ENCODE data around the gene GTSE1. TPM values are rescaled to one million over a fixed set of nuclear protein-coding genes. Genes with fewer than 3 reads are reported as not detected.

The GTSE1 gene
- total and polyA plus RNA-seq, 2 donors (not counting 1 experiment from before 2014, with no cell fraction given), result 0.17 to 0.39 TPM

DNA sequence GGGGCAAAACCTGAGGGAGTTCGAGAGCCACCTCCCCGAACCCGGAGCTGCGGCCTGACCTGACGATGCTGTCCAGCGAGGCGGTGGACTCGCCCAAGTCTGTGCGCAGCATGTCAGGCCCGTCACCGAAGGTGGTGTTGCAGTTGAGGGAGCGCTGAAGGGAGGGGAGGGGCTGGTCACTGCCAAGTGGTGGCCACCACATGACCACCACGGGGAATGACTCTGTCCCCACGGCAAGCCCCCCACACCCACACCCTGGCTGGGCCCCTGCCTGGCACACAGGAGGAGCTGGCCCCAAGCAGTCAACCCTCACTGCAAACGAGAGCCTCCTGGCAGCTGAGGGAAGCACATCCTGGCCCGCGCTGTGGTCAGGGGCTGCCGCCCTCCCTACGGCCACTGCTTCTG is 69.7 kb downstream of the GTSE1 start:
- Histone ChIP-seq H3K9me3 (ENCODE audit: control extremely low read depth in 1 of 3, control insufficient read depth in 2 of 3, insufficient read depth in 1 of 3, low read length in 2 of 3) (peaks cover 0 to 3% (median 0%) of the 10 kb centered on the region in 3 donors), H3K4me2 (replicated peaks; ENCODE audit: low read depth, low read length, poor library complexity, severe bottlenecking) (no peak overlapping the region), H3K27ac (ENCODE audit: low read length in 2 of 2) (no peak overlapping the region), H3K79me2 (ENCODE audit: control insufficient read depth, insufficient read depth, low read length) (no peaks in the 10 kb centered on the region), H4K20me1 (ENCODE audit: control insufficient read depth, insufficient read depth, low read length, poor library complexity, severe bottlenecking) (peaks cover 15% of the 10 kb centered on the region), H3K4me1 (ENCODE audit: control insufficient read depth in 2 of 2, insufficient read depth in 2 of 2, low read length in 2 of 2) (peaks cover 4 to 53% of the 10 kb centered on the region in 2 donors), H3K9ac (ENCODE audit: low read length) (no peak overlapping the region), H3K27me3 (replicated peaks in 1 of 4; ENCODE audit: control extremely low read depth in 1 of 4, control insufficient read depth in 3 of 4, insufficient read depth in 4 of 4, low read length in 3 of 4) (peaks cover 0 to 6% (median 0%) of the 10 kb centered on the region in 4 experiments), H2AFZ (ENCODE audit: insufficient read depth, low read depth, low read length, poor library complexity, severe bottlenecking) (no peak overlapping the region), H3K36me3 (replicated peaks in 1 of 2; ENCODE audit: control extremely low read depth in 1 of 2, control insufficient read depth in 1 of 2, extremely low read depth in 1 of 2, insufficient read depth in 2 of 2, low read length in 1 of 2) (peaks cover 0 to 43% of the 10 kb centered on the region in 2 experiments), H3K4me3 (ENCODE audit: control extremely low read depth in 1 of 5, extremely low read depth in 1 of 5, insufficient read depth in 1 of 5, low read depth in 2 of 5, low read length in 4 of 5) (no peak overlapping the region)
- WGBS (ENCODE audit: insufficient coverage), result 92% methylated on average over 16 of the region's 19 CpGs
- DNase-seq (no peak), ATAC-seq (ENCODE audit: low read depth) (no peak)
- intact Hi-C loops (cut with micrococcal nuclease), result loop anchor here (10.0 kb wide), 1 partner anchor 68 kb away; no protein-coding TSS in a partner anchor
- Mint-ChIP-seq H3K9me3 (ENCODE audit: insufficient read depth) (no peaks in the 10 kb centered on the region), H3K4me1 (peaks cover 21% of the 10 kb centered on the region), H3K27ac (no peak overlapping the region), H3K27me3 (no peaks in the 10 kb centered on the region), H3K4me3 (no peak overlapping the region)
- ChIA-PET CTCF (no interaction called here), POLR2A (no interaction called here)
- TF ChIP-seq, protein P1, sequence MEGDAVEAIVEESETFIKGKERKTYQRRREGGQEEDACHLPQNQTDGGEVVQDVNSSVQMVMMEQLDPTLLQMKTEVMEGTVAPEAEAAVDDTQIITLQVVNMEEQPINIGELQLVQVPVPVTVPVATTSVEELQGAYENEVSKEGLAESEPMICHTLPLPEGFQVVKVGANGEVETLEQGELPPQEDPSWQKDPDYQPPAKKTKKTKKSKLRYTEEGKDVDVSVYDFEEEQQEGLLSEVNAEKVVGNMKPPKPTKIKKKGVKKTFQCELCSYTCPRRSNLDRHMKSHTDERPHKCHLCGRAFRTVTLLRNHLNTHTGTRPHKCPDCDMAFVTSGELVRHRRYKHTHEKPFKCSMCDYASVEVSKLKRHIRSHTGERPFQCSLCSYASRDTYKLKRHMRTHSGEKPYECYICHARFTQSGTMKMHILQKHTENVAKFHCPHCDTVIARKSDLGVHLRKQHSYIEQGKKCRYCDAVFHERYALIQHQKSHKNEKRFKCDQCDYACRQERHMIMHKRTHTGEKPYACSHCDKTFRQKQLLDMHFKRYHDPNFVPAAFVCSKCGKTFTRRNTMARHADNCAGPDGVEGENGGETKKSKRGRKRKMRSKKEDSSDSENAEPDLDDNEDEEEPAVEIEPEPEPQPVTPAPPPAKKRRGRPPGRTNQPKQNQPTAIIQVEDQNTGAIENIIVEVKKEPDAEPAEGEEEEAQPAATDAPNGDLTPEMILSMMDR (IDR thresholded peaks at IDR 0.05), result no peak
- TF ChIP-seq EZH2 (IDR thresholded peaks at IDR 0.05; ENCODE audit: borderline replicate concordance, insufficient read depth, low read depth, low read length, poor library complexity, severe bottlenecking), result no peak

All from B cell (primary cell).